NCI-H187 treated with DMSO at 0.1 percent for 48 hours (cell line): Measurements from ENCODE around the gene BTBD10.
"Not testable (repeated sequence)": the region's sequence is repeated elsewhere in the genome, so short reads cannot be mapped to it uniquely, and the experiment has no call there.

Experiments used
- DNase-seq: peaks from one replicate; lab custom pipeline; 2025; lab: John Stamatoyannopoulos, UW

BTBD10 gene

DNA sequence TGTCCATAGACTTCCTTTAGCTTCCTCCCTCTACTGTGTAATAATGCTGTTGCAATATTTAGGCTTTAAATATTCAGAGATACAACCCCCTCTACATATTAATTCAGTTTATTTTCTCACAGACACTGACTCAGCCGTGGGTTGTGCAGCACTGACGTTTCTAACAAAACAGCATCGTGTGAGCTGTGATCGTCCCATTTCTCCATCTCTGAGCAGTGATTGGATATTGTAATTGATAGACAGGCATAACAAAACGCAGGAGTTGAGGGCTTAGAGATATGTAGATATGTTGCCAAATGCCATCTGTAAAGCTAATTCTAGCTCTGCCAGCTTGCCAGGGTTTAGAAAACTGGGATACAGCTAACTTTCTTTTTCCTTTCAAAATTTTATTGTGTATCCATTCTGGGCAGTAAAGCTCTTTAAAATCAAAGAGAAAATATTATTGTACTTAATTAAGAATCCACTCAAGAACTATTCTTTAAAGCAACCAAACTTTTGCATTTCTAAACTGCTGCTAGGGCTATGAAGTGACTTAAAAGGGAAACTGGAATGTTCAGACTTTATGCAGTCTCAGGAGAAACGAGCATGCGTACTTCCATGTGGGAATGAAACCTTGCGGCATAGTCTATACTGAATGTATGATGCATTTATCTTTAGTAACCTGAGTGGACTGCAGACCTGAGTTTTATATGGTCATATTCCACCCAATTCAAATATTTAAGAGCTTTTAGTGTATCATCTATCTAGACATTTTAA lies 22.7 kb downstream of the BTBD10 start:
- DNase-seq, result no peak

DNA sequence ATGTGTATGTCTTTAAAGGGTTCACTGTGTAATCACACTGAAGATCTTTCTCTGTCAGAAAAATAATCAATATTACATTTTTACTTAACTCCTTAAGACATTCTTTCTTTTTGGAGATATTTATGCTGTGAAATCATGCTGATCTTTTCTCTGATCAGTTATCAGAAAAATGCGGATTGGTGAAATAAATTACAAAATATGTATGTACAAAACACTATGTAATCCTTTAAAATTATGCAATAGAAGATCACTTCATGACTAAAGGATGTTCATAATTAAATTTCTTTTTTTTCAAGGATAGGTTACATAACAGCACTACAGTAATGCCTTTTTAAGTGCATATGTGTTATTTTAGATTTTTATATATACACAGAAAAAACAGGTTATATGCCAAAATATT lies 24.7 kb downstream of the BTBD10 start:
- no peak for DNase-seq

DNA sequence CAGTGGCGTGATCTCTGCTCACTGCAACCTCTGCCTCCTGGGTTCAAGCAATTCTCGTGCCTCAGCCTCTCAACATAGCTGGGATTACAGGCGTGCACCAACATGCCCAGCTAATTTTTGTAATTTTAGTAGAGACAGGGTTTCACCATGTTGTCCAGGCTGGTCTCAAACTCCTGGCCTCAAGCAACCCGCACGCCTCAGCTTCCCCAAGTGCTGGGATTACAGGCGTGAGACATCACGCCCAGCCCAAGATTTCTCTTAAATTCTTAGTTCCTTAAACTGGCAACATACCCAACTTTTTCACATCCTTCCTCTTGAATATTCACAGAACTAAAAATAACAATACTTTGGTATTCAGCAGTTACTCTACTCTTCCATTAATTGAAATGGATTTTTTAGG lies 26.2 kb downstream of the BTBD10 start:
- not testable (repeated sequence) for DNase-seq

DNA sequence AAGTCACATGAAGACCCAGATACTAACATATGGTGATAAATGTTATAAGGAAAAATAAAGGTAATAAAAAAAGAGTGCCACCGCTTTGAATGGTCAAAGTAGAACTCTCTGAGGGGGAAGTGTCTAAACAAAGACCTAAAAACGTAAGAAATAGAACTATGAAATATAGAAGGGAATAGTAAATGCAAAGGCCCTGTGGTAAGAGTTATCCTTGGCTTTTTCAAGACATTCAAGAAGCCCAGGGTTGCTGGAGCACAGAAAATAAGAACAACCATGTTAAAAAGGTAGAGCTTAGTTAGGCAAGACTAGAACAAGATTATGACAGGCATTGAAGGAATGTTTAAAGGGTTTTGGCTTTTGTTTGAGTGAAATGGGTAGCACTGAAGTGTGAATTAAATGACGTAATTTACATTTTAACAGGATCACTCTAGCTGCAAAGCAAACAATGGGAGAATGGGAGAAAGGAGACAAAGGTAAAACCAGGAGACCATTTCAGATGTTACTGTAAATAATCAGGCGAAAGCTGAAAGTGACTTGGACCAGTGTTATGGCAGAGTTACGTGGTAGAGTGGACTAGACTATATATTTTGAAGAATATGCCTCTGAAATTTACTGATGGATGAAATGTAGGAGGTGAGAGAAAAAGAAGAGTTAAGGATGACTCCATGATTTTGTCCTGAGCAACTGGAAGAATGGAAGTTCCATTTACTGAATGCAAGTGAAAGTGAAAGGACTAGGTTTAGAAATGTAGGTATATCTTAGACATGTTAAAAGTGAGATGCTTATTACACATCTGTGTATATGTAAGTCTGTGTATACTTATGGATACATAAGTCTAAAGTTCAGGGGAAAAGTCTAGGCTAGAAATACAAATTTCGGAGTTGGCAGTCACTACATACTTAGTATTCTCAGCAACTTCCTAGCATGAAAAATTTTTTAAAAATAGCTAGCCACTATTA lies 28.5 kb downstream of the BTBD10 start:
- DNase-seq, result no peak

GRCh38 chr11:13433437-13433836 lies 29.6 kb downstream of the BTBD10 start:
- no peak for DNase-seq

DNA sequence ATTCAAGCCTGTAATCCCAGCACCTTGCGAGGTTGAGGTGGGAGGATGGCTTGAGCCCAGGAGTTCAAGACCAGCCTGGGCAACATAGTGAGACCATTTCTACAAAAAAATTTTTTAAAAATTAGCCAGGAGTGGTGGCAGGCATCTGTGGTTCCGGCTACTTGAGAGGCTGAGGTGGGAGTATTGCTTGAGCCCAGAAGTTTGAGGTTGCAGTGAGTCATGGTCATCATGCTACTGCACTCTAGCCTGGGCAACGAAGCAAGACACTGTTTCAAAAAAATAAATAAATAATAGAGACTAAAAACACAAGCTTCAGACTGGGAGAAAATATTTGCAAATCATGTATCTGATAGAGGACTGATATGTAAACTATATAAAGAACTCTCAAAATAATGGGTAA lies 33.2 kb downstream of the BTBD10 start:
- DNase-seq, result no peak

- no peak for DNase-seq
These were observed 33.7 kb downstream of the BTBD10 start for GRCh38 chr11:13429288-13429687.

- DNase-seq, result no peak
These were observed 35.6 kb downstream of the BTBD10 start for GRCh38 chr11:13427440-13427839.

DNA sequence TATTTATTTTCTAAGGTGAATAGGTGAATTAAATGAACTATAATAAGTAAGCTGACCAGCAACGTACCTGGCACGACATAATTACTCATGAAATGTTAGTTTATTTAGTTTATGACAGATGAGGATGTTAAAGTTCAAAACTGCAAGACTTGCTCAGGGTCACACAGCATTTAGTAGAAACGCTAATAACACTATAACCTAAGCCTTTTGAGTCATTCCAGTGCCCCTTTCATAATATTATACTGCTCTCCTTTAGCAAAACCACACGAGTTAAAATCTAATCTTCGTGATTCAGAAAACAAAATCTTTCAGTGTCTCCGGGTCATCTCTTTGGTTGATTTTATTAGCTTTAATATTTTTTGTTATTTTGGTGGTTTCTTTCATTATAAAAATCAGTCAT lies 39.6 kb downstream of the BTBD10 start:
- DNase-seq, result no peak

DNA sequence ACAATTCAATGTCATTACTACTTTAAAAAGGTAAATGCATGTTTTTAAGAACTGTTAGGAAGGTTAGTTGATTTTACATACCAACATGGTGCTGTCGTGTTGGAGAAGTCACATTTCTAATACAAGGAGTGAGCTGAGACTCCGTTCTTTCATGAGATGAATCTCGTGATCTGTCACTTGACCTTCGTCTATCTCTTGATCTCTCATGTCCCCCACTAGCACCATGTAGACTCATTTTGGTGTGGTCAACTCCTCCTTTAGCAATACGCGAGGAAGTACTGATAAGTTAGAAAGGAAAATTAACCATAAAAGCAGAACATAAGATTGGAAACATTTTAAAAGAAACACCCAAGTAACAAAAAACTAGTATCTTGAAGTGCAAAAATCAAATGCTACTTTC lies 41.5 kb downstream of the BTBD10 start:
- DNase-seq, result no peak

DNA sequence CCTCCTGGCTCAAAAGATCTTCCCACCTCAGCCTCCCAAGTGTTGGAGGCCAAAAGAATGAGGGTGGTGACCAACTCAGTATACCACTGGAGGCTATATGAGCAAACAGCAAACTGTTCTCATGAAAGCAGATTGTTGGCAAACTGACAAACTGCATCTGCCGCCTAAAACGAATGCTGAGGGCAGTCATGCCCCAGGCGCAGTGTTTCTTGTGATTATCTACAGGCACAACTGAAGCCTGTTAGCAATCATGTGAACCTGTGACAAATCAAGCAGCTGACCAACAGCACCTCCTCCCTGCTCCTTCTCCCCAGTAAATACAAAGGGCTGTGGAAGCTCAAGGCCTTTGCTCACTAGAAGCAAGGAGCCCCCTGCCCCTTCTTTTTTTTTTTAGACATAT lies 47.8 kb downstream of the BTBD10 start:
- no peak for DNase-seq

- DNase-seq, result no peak
These were observed 57.8 kb downstream of the BTBD10 start for GRCh38 chr11:13405220-13405619.

DNA sequence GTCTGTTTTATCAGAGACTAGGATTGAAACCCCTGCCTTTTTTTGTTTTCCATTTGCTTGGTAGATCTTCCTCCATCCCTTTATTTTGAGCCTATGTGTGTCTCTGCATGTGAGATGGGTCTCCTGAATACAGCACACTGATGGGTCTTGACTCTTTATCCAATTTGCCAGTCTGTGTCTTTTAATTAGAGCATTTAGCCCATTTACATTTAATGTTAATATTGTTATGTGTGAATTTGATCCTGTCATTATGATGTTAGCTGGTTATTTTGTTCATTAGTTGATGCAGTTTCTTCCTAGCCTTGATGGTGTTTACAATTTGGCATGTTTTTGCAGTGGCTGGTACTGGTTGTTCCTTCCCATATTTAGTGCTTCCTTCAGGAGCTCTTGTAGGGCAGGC lies 64.7 kb downstream of the BTBD10 start:
- DNase-seq, result not testable (repeated sequence)

GRCh38 chr11:13391217-13391616 lies 71.8 kb downstream of the BTBD10 start:
- no peak for DNase-seq

DNA sequence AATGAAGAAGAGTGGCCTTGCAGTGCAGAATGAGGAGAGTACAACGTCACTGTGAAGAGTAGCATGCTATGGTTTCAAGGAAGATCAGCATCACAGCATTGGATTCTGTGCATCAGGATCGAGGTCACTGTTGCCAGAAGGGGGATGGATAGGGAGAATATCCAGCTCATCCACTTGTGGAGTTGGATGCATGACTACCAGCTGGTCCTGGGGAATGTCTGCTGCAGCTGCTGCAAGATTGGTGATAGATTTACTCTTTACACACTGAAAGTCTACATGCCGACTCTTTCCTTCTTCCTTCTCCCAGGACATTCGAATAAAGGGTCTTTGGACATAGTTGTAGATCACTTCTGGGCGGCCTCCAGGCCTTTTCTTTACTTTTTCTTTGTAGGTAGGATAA lies 74.3 kb downstream of the BTBD10 start:
- DNase-seq, result no peak

DNA sequence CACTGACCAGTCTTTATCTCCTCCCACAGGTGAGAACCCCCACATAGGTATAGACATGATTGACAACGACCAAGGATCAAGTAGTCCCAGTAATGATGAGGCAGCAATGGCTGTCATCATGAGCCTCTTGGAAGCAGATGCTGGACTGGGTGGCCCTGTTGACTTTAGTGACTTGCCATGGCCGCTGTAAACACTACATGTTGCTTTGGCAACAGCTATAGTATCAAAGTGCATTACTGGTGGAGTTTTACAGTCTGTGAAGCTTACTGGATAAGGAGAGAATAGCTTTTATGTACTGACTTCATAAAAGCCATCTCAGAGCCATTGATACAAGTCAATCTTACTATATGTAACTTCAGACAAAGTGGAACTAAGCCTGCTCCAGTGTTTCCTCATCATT lies 76.5 kb downstream of the BTBD10 start:
- DNase-seq, result no peak

DNA sequence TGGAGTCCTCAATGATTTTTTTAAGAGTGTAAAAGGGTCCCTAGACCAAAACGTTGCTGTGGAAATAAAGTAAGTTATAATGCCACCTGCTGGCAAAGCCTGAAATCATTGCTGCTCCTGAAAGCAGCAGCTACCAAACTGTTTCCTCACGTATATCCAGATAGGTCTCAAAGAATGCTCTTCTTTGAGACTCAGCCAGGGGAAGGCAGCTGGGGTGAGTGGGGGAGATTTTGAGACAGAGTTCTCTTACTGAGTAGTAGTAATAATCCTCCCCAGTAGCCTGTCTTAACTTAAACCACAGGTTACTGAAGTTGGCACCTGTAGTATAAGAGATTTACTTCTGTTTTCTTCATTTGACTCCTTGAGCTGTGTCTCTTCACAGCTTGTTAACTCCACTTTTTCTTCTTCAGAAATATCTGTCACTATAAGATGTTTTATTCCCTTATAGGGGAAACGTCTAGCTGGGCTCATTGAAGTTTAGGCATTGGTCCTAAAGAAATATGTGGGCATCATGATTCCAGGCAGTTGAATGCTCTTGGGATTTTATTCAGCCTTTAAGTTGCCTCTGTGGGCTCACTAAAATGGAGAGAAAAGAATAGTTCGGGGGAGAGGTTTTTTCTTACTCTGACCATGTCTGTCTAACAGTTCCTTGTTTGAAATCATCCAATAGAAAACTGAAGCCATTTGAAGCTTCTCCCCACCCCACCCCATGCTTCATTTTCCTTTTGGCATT lies 77.9 kb downstream of the BTBD10 start:
- no peak for DNase-seq

- DNase-seq, result no peak
These were observed 80.3 kb downstream of the BTBD10 start for GRCh38 chr11:13382751-13383150.

GRCh38 chr11:13380731-13381130 lies 82.3 kb downstream of the BTBD10 start:
- DNase-seq, result no peak

DNA sequence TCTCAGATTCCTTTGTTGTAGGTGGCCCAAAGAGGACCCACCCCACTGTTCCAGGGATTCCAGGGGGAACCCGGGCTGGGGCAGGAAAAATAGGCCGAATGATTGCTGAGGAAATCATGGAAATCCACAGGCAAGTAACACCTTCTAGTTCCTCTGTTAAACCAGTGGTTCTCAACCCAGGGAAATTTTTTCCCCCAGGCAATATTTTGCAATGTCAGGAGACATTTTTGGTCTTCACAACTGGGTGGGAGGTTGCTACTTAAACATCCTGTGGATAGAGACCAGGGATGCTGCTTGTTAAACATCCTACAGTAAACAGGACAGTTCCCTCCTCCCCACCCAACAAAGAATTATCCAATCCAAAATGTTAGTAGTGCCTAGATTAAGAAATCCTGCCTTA lies 84.7 kb downstream of the BTBD10 start:
- DNase-seq, result no peak

GRCh38 chr11:13376838-13377237 lies 86.2 kb downstream of the BTBD10 start:
- peak; percentile 51 for DNase-seq

GRCh38 chr11:13376402-13376801 lies 86.6 kb downstream of the BTBD10 start:
- no peak for DNase-seq

DNA sequence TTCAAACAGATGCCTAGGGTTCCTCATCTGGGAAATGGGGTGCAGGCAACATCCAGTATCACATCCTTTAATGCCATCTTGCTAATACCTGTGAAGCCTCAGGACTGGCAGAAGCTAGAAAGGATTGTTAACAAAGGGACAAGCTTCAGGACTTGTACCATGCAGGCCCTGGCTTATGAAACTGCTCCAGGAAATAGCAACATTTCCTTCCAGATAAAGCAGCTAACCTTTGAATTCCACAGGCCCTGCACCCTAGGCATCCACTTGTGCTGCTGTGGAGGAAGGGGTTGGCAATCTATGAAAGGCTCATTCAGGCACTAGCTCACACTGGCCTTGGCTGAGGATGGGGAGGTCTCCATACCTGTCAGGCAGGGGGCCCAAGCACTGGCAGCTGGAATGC lies 87.2 kb downstream of the BTBD10 start:
- DNase-seq, result no peak
